Parathyroid adenoma (tissue), 2 donors: ENCODE results near the gene HAUS1.
"Not testable (repeated sequence)": the region's sequence is repeated elsewhere in the genome, so short reads cannot be mapped to it uniquely, and the experiment has no call there.

Experiments
- H2AFZ ChIP-seq: fragments of 300-600 bp; sonication (generic); one replicate; pipeline ENCODE4 v1.7.0; 2017; ENCODE audit warnings: antibody characterized with exemption, mild to moderate bottlenecking
- H3K27ac ChIP-seq: fragments of 300-600 bp; sonication (generic); one replicate; pipeline ENCODE4 v1.7.0; 2017
- H3K27me3 ChIP-seq: fragments of 300-600 bp; sonication (generic); one replicate; pipeline ENCODE4 v1.7.0; 2017; ENCODE audit warnings: low read length; ENCODE audit not compliant: control insufficient read depth, insufficient read depth
- H3K36me3 ChIP-seq: fragments of 300-600 bp; sonication (generic); one replicate; pipeline ENCODE4 v1.7.0; 2017; ENCODE audit warnings: low read length; ENCODE audit not compliant: control insufficient read depth, insufficient read depth
- H3K4me1 ChIP-seq: fragments of 300-600 bp; sonication (generic); one replicate; pipeline ENCODE4 v1.7.0; 2017; ENCODE audit warnings: control low read depth
- H3K4me2 ChIP-seq: fragments of 300-600 bp; sonication (generic); one replicate; pipeline ENCODE4 v1.7.0; 2017; ENCODE audit warnings: low read length
- H3K4me3 ChIP-seq: fragments of 300-600 bp; sonication (generic); one replicate; pipeline ENCODE4 v1.7.0; 2017; ENCODE audit warnings: low read depth, low read length
- H3K79me2 ChIP-seq: fragments of 300-600 bp; sonication (generic); one replicate; pipeline ENCODE4 v1.7.0; 2017; ENCODE audit warnings: control low read depth
- H3K9ac ChIP-seq: fragments of 300-600 bp; sonication (generic); one replicate; pipeline ENCODE4 v1.7.0; 2017; ENCODE audit warnings: mild to moderate bottlenecking
- H3K9me3 ChIP-seq: fragments of 300-600 bp; sonication (generic); one replicate; pipeline ENCODE4 v1.7.0; 2017; ENCODE audit warnings: low read length; ENCODE audit not compliant: control insufficient read depth
- CTCF ChIP-seq: fragments of 300-600 bp; sonication (generic); IDR thresholded peaks from one replicate; pipeline ENCODE4 v1.7.0; 2017; ENCODE audit warnings: antibody characterized with exemption, mild to moderate bottlenecking
- donor health status: primary hyperparathyroidism.

HAUS1 gene

GRCh38 chr18:46163941-46164499, 59.8 kb downstream of the HAUS1 start:
- TF ChIP-seq CTCF = no peak
- no peak overlapping the region for H3K27ac ChIP-seq
- no peaks in the 10 kb centered on the region for H3K79me2 ChIP-seq
- no peak overlapping the region for H2AFZ ChIP-seq
- H3K4me2 ChIP-seq = no peak overlapping the region
- no peaks in the 10 kb centered on the region for H3K27me3 ChIP-seq
- no peaks in the 10 kb centered on the region for H3K9me3 ChIP-seq
- H3K9ac ChIP-seq = no peak overlapping the region
- no peak overlapping the region for H3K4me3 ChIP-seq
- H3K36me3 ChIP-seq = no peaks in the 10 kb centered on the region
- H3K4me1 ChIP-seq = peaks cover 14% of the 10 kb centered on the region

GRCh38 chr18:46164502-46164901, 60.3 kb downstream of the HAUS1 start:
- H2AFZ ChIP-seq, H3K27ac ChIP-seq, H3K9ac ChIP-seq, H3K9me3 ChIP-seq, H3K79me2 ChIP-seq, H3K27me3 ChIP-seq, H3K36me3 ChIP-seq, H3K4me2 ChIP-seq, H3K4me3 ChIP-seq: not testable (repeated sequence)
- H3K4me1 ChIP-seq = peaks cover 14% of the 10 kb centered on the region

GRCh38 chr18:46164920-46165319, 60.7 kb downstream of the HAUS1 start:
- no peak overlapping the region for H3K27ac ChIP-seq
- no peaks in the 10 kb centered on the region for H3K27me3 ChIP-seq
- no peak for TF ChIP-seq CTCF

GRCh38 chr18:46166261-46166970, 62.2 kb downstream of the HAUS1 start:
- Histone ChIP-seq H3K36me3 (no peaks in the 10 kb centered on the region), H3K27ac (no peak overlapping the region), H3K9me3 (no peaks in the 10 kb centered on the region), H3K4me2 (no peak overlapping the region), H3K4me1 (peaks cover 7% of the 10 kb centered on the region), H3K4me3 (no peak overlapping the region), H3K27me3 (no peaks in the 10 kb centered on the region), H3K9ac (no peak overlapping the region), H3K79me2 (no peaks in the 10 kb centered on the region), H2AFZ (no peak overlapping the region)
- no peak for TF ChIP-seq CTCF

More at GRCh38 chr18:46164920-46165319, 60.7 kb downstream of the HAUS1 start:
- no peak overlapping the region for H3K4me3 ChIP-seq
- no peaks in the 10 kb centered on the region for H3K9me3 ChIP-seq
- no peaks in the 10 kb centered on the region for H3K79me2 ChIP-seq
- H3K36me3 ChIP-seq = no peaks in the 10 kb centered on the region
- no peak overlapping the region for H2AFZ ChIP-seq
- no peak overlapping the region for H3K9ac ChIP-seq
- no peak overlapping the region for H3K4me2 ChIP-seq
- H3K4me1 ChIP-seq = peaks cover 14% of the 10 kb centered on the region

GRCh38 chr18:46167971-46168370, 63.8 kb downstream of the HAUS1 start:
- Histone ChIP-seq H3K9ac (no peak overlapping the region), H3K79me2 (no peaks in the 10 kb centered on the region), H3K9me3 (no peaks in the 10 kb centered on the region), H3K27ac (no peak overlapping the region), H2AFZ (no peak overlapping the region), H3K4me1 (no peaks in the 10 kb centered on the region), H3K36me3 (no peaks in the 10 kb centered on the region), H3K4me2 (no peak overlapping the region), H3K4me3 (no peak overlapping the region), H3K27me3 (no peaks in the 10 kb centered on the region)
- TF ChIP-seq CTCF = no peak
